HPDE6-E6E7 (cell line): ENCODE results near the gene SF3A1.
"Not testable (repeated sequence)": the region's sequence is repeated elsewhere in the genome, so short reads cannot be mapped to it uniquely, and the experiment has no call there.

ENCODE experiments used
- DNase-seq: peaks from one replicate; pipeline ENCODE4 v3.0.0; 2011; ENCODE audit warnings: missing footprints; ENCODE audit errors: extremely low spot score

The SF3A1 gene

GRCh38 chr22:30348404-30348803 lies 8.3 kb downstream of the SF3A1 start:
- DNase-seq: no peak

GRCh38 chr22:30347255-30347892 lies 9.3 kb downstream of the SF3A1 start:
- DNase-seq: no peak

GRCh38 chr22:30344447-30345200 lies 12.1 kb downstream of the SF3A1 start:
- no peak for DNase-seq

GRCh38 chr22:30340911-30341685 lies 15.6 kb downstream of the SF3A1 start:
- no peak for DNase-seq

GRCh38 chr22:30338802-30339201 lies 17.9 kb downstream of the SF3A1 start:
- DNase-seq: no peak

- not testable (repeated sequence) for DNase-seq
Measured at GRCh38 chr22:30338341-30338740, 18.4 kb downstream of the SF3A1 start.

- DNase-seq: no peak
Measured at GRCh38 chr22:30337461-30337778, 19.3 kb downstream of the SF3A1 start.

GRCh38 chr22:30336752-30337460 lies 19.8 kb downstream of the SF3A1 start:
- no peak for DNase-seq

- DNase-seq: no peak
Measured at GRCh38 chr22:30335236-30335635, 21.5 kb downstream of the SF3A1 start.

GRCh38 chr22:30334646-30335045 lies 22.0 kb downstream of the SF3A1 start:
- DNase-seq: no peak

- no peak for DNase-seq
Measured at GRCh38 chr22:30333707-30334087, 23.0 kb downstream of the SF3A1 start.

- DNase-seq: no peak
Measured at GRCh38 chr22:30332994-30333706, 23.5 kb downstream of the SF3A1 start.

- DNase-seq: no peak
Measured at GRCh38 chr22:30332551-30332950, 24.1 kb downstream of the SF3A1 start.

GRCh38 chr22:30328466-30329049 lies 28.1 kb downstream of the SF3A1 start:
- no peak for DNase-seq

- DNase-seq: peak; percentile 71
Measured at GRCh38 chr22:30327864-30328345, 28.8 kb downstream of the SF3A1 start.

- DNase-seq: peak; percentile 99
Measured at GRCh38 chr22:30326706-30327362, 29.9 kb downstream of the SF3A1 start, which contains the start of gene TBC1D10A. Gene TBC1D10A, minus strand, starts transcription at chr22:30326941. Its CDS starts 60 bp downstream, at chr22:30326881.

GRCh38 chr22:30326255-30326705 lies 30.4 kb downstream of the SF3A1 start:
- DNase-seq: no peak

GRCh38 chr22:30325724-30326254 lies 30.9 kb downstream of the SF3A1 start:
- DNase-seq: no peak

- peak; percentile 87 for DNase-seq
Measured at GRCh38 chr22:30325065-30325720, 31.5 kb downstream of the SF3A1 start.
